HEK293 (cell line): ENCODE data around the gene HS3ST4.

Experiments used
- ZBTB20 ChIP-seq: fragments of 450-650 bp; formaldehyde crosslinking; IDR thresholded peaks from 2 replicates; pipeline ENCODE4 v1.5.1; 2016; ENCODE audit warnings: missing biosample characterization, missing genetic modification characterization
- ZNF211 ChIP-seq: fragments of 450-650 bp; formaldehyde crosslinking; IDR thresholded peaks from 2 replicates; pipeline ENCODE4 v1.5.1; 2016; ENCODE audit warnings: low read depth, missing biosample characterization, missing genetic modification characterization
- ZNF239 ChIP-seq: fragments of 450-650 bp; formaldehyde crosslinking; IDR thresholded peaks from 2 replicates; pipeline ENCODE4 v1.5.1; 2016; ENCODE audit warnings: missing biosample characterization, missing genetic modification characterization
- ZNF274 ChIP-seq, 2 experiments: fragments of 200-500 bp in 1 of 2; fragments of 450-650 bp in 1 of 2; sonication (Bioruptor generic) in 1 of 2; formaldehyde crosslinking in 1 of 2; IDR thresholded peaks; 2 replicates each; pipeline versions ENCODE4 v1.5.1 to v1.6.1; 2014 to 2016; ENCODE audit warnings: borderline replicate concordance in 1 of 2, inconsistent platforms in 1 of 2, low read length in 1 of 2, missing biosample characterization in 1 of 2, missing genetic modification characterization in 1 of 2
- ZNF501 ChIP-seq: fragments of 450-650 bp; formaldehyde crosslinking; IDR thresholded peaks from 2 replicates; pipeline ENCODE4 v1.5.1; 2016; ENCODE audit warnings: missing biosample characterization, missing genetic modification characterization
- TF ChIP-seq, protein P1 (sequence below): fragments of 450-650 bp; formaldehyde crosslinking; IDR thresholded peaks from 2 replicates; pipeline ENCODE4 v1.5.1; 2016; ENCODE audit warnings: missing biosample characterization, missing genetic modification characterization
- TF ChIP-seq, protein P2 (sequence below): fragments of 450-650 bp; formaldehyde crosslinking; IDR thresholded peaks from 2 replicates; pipeline ENCODE4 v1.5.1; 2016; ENCODE audit warnings: missing biosample characterization, missing genetic modification characterization
- TF ChIP-seq, protein P3 (sequence below): fragments of 450-650 bp; formaldehyde crosslinking; IDR thresholded peaks from 2 replicates; pipeline ENCODE4 v1.5.1; 2016; ENCODE audit warnings: missing biosample characterization, missing genetic modification characterization

DNA sequence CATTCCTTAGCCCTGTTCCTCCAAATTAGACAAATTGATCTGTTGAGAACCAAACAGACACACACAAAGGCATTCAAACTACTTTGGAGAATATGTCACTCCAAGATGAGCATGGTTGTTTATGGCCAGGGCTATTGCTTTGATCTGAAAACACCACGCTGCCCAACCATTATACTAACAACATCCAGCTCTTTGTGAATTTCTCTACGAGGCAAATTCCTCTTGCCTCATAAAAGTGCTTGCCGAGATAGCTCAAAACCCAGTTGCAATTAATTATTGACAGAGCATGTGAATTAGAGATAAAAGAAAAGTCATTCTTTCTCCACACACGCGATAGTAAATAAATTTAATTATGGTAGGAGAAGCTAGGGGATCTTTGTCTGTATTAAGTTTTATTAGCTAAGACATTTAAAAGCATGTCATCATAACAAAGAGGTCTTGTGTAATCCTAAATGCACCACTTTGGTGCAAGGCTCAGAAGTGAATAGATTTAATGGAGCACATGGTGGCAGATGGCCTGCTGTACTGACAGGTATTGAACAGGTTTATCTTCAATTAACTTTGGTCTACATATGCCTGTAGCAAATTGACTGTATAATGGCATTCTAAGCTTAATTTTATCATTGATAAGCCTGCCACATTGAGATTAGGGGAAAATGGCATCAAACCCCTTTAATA, 441.8 kb downstream of the HS3ST4 start:
- TF ChIP-seq ZNF211 (tag by site-specific recombination) (no peak), ZNF274 (IDR thresholded peaks at IDR 0.05; ENCODE audit: low read length) (no peak), ZNF274 (tag by site-specific recombination; IDR thresholded peaks at IDR 0.05; ENCODE audit: borderline replicate concordance) (no peak), ZBTB20 (tag by site-specific recombination) (no peak), ZNF501 (no peak), ZNF239 (tag by site-specific recombination) (no peak)
- TF ChIP-seq, protein P1, sequence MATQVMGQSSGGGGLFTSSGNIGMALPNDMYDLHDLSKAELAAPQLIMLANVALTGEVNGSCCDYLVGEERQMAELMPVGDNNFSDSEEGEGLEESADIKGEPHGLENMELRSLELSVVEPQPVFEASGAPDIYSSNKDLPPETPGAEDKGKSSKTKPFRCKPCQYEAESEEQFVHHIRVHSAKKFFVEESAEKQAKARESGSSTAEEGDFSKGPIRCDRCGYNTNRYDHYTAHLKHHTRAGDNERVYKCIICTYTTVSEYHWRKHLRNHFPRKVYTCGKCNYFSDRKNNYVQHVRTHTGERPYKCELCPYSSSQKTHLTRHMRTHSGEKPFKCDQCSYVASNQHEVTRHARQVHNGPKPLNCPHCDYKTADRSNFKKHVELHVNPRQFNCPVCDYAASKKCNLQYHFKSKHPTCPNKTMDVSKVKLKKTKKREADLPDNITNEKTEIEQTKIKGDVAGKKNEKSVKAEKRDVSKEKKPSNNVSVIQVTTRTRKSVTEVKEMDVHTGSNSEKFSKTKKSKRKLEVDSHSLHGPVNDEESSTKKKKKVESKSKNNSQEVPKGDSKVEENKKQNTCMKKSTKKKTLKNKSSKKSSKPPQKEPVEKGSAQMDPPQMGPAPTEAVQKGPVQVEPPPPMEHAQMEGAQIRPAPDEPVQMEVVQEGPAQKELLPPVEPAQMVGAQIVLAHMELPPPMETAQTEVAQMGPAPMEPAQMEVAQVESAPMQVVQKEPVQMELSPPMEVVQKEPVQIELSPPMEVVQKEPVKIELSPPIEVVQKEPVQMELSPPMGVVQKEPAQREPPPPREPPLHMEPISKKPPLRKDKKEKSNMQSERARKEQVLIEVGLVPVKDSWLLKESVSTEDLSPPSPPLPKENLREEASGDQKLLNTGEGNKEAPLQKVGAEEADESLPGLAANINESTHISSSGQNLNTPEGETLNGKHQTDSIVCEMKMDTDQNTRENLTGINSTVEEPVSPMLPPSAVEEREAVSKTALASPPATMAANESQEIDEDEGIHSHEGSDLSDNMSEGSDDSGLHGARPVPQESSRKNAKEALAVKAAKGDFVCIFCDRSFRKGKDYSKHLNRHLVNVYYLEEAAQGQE (tag by site-specific recombination) = no peak
- TF ChIP-seq, protein P2, sequence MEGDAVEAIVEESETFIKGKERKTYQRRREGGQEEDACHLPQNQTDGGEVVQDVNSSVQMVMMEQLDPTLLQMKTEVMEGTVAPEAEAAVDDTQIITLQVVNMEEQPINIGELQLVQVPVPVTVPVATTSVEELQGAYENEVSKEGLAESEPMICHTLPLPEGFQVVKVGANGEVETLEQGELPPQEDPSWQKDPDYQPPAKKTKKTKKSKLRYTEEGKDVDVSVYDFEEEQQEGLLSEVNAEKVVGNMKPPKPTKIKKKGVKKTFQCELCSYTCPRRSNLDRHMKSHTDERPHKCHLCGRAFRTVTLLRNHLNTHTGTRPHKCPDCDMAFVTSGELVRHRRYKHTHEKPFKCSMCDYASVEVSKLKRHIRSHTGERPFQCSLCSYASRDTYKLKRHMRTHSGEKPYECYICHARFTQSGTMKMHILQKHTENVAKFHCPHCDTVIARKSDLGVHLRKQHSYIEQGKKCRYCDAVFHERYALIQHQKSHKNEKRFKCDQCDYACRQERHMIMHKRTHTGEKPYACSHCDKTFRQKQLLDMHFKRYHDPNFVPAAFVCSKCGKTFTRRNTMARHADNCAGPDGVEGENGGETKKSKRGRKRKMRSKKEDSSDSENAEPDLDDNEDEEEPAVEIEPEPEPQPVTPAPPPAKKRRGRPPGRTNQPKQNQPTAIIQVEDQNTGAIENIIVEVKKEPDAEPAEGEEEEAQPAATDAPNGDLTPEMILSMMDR = no peak
- TF ChIP-seq, protein P3, sequence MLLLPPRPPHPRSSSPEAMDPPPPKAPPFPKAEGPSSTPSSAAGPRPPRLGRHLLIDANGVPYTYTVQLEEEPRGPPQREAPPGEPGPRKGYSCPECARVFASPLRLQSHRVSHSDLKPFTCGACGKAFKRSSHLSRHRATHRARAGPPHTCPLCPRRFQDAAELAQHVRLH (tag by site-specific recombination) = no peak
